ENCODE results near the gene ARID3B.

GRCh38 chr15:74594455-74594854 lies 53.4 kb downstream of the ARID3B start:
- TF ChIP-seq CTCF (IDR thresholded peaks at IDR 0.05) (no peak), POLR2A (IDR thresholded peaks at IDR 0.05) (no peak), EP300 (IDR thresholded peaks at IDR 0.05) (no peak)
